K562 (cell line): Measurements from ENCODE around the gene AGO3. TPM values are rescaled to one million over a fixed set of nuclear protein-coding genes. Genes with fewer than 3 reads are reported as not detected.

Experiments
- CAMTA2 ChIP-seq: fragments of 250-450 bp; sonication (Bioruptor Pico); conservative IDR thresholded peaks from 2 replicates; pipeline ENCODE4 v1.5.1; 2022
- ERF ChIP-seq: fragments of 450-650 bp; formaldehyde crosslinking; IDR thresholded peaks from 2 replicates; pipeline ENCODE4 v1.4.0; 2020; ENCODE audit warnings: mild to moderate bottlenecking, mixed read lengths
- ETS2 ChIP-seq: IDR thresholded peaks from 2 replicates; pipeline ENCODE4 v1.6.1; 2016; ENCODE audit warnings: borderline replicate concordance, missing genetic modification characterization, mild to moderate bottlenecking, moderate library complexity, missing compliant biosample characterization; ENCODE audit not compliant: poor library complexity, severe bottlenecking
- FOXJ2 ChIP-seq: fragments of 200-800 bp; sonication (Bioruptor generic); IDR thresholded peaks from 2 replicates; pipeline ENCODE4 v1.6.1; 2016; ENCODE audit warnings: missing genetic modification characterization, missing compliant biosample characterization
- HBP1 ChIP-seq: fragments of 450-650 bp; formaldehyde crosslinking; IDR thresholded peaks from 2 replicates; pipeline ENCODE4 v1.4.0; 2022; ENCODE audit warnings: missing genetic modification characterization
- MAFG ChIP-seq: fragments of 450-650 bp; conservative IDR thresholded peaks from 2 replicates; pipeline ENCODE4 v1.6.1; 2016; ENCODE audit warnings: missing genetic modification characterization, missing compliant biosample characterization
- MIER1 ChIP-seq: fragments of 450-650 bp; IDR thresholded peaks from 2 replicates; pipeline ENCODE4 v1.6.1; 2016; ENCODE audit warnings: antibody characterized with exemption, mild to moderate bottlenecking, low read depth
- PRMT5 ChIP-seq: sonication (generic); formaldehyde crosslinking; IDR thresholded peaks from 2 replicates; pipeline ENCODE4 v1.5.0; 2020; ENCODE audit warnings: missing genetic modification reagents
- PTTG1 ChIP-seq: fragments of 450-650 bp; IDR thresholded peaks from 2 replicates; pipeline ENCODE4 v1.6.1; 2016; ENCODE audit warnings: low read depth, mild to moderate bottlenecking, missing genetic modification characterization, missing compliant biosample characterization
- RNF219 ChIP-seq: fragments of 250-450 bp; sonication (Bioruptor Pico); IDR thresholded peaks from 2 replicates; pipeline ENCODE4 v1.5.0; 2022; ENCODE audit warnings: mild to moderate bottlenecking
- SOX6 ChIP-seq: fragments of 450-650 bp; IDR thresholded peaks from 2 replicates; pipeline ENCODE4 v1.6.1; 2014; ENCODE audit warnings: mild to moderate bottlenecking
- SREBF2 ChIP-seq: sonication (generic); formaldehyde crosslinking; IDR thresholded peaks from 2 replicates; pipeline ENCODE4 v1.4.0; 2020; ENCODE audit warnings: mild to moderate bottlenecking, missing genetic modification reagents
- THAP12 ChIP-seq: fragments of 250-450 bp; sonication (Bioruptor Pico); IDR thresholded peaks from 2 replicates; pipeline ENCODE4 v1.9.0; 2021; ENCODE audit warnings: mild to moderate bottlenecking, inconsistent platforms
- TRIM24 ChIP-seq, 2 experiments: fragments of 450-650 bp; IDR thresholded peaks; 2 replicates each; pipeline ENCODE4 v1.6.1; 2016
- TSC22D4 ChIP-seq: fragments of 450-650 bp; IDR thresholded peaks from 2 replicates; pipeline ENCODE4 v1.6.1; 2016; ENCODE audit warnings: missing genetic modification characterization, missing biosample characterization, control low read depth
- TSHZ1 ChIP-seq: fragments of 250-450 bp; sonication (Bioruptor Pico); IDR thresholded peaks from 2 replicates; pipeline ENCODE4 v1.4.0; 2020; ENCODE audit warnings: mild to moderate bottlenecking, moderate library complexity
- XRCC3 ChIP-seq: fragments of 450-650 bp; IDR thresholded peaks from 2 replicates; pipeline ENCODE4 v1.6.1; 2017; ENCODE audit warnings: mild to moderate bottlenecking, moderate library complexity
- ZNF586 ChIP-seq: fragments of 450-650 bp; formaldehyde crosslinking; conservative IDR thresholded peaks from 2 replicates; pipeline ENCODE4 v1.4.0; 2020; ENCODE audit warnings: mild to moderate bottlenecking, moderate library complexity
- polyA plus RNA-seq, 8 experiments: library from polyadenylated mRNA; depleted of rRNA in 4 of 8; stranded (reverse) in 5 of 8; unstranded in 3 of 8; fragments of >200 nt; fragmentation: Nextera tagmentation in 2 of 8; fragmentation: Illumina TruSeq in 1 of 8; extraction: Ambion mirVana in 2 of 8; extraction: Trizol in 1 of 8; gene quantifications; 2 replicates each; pipeline versions ENCODE4 v1.2.1 to v1.2.3, GENCODE V29; 2011 to 2014; ENCODE audit warnings: inconsistent platforms in 1 of 8, missing spikeins in 1 of 8
- total RNA-seq, 7 experiments: library from RNA; depleted of rRNA in 6 of 7; stranded (reverse); fragments of >200 nt in 6 of 7; fragmentation: Illumina TruSeq in 2 of 7; extraction: Trizol in 2 of 7; gene quantifications; 2 replicates each; pipeline versions ENCODE4 v1.2.1 to v1.2.3, GENCODE V29; 2011 to 2021; ENCODE audit warnings: low replicate concordance in 1 of 7
- TF ChIP-seq, protein P1 (sequence below): fragments of 250-450 bp; sonication (Bioruptor Pico); IDR thresholded peaks from 2 replicates; pipeline ENCODE4 v1.4.0; 2020; ENCODE audit warnings: mild to moderate bottlenecking, moderate library complexity

Gene AGO3
- total and polyA plus RNA-seq, 9 of the 15 experiments (the other 6 are each of a cell fraction or from before 2014, with no cell fraction given) = 4.5 to 41.5 (median 22.7) TPM

DNA sequence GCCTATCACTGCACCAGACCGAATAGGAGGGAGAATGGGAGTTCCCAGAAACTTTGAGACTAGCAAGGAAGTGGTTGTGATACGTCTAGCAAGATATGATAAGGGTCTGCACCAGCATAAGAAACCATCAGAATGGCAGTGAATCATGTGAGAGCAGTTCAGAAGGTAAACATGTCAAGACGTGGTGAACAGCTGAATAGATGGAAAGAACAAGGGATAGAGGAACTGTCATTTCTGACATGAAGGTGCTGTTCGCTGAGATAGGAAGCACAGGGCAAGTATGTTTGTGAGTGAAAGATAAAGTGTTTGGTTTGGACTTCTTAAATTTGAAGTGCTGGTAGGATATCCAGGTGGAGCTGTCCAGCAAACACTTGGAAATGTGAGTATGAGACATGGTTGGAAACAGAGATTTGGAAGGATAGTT is 49.0 kb upstream of the AGO3 start (continued):
- no peak for TF ChIP-seq FOXJ2 (tag)
- TF ChIP-seq TSC22D4 (tag) = no peak
- TF ChIP-seq, protein P1, sequence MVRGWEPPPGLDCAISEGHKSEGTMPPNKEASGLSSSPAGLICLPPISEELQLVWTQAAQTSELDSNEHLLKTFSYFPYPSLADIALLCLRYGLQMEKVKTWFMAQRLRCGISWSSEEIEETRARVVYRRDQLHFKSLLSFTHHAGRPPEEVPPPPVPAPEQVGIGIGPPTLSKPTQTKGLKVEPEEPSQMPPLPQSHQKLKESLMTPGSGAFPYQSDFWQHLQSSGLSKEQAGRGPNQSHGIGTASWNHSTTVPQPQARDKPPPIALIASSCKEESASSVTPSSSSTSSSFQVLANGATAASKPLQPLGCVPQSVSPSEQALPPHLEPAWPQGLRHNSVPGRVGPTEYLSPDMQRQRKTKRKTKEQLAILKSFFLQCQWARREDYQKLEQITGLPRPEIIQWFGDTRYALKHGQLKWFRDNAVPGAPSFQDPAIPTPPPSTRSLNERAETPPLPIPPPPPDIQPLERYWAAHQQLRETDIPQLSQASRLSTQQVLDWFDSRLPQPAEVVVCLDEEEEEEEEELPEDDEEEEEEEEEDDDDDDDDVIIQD (CRISPR knock-in tag) = no peak
- no peak for TF ChIP-seq ERF (CRISPR knock-in tag)
- no peak for TF ChIP-seq CAMTA2 (CRISPR knock-in tag)
- TF ChIP-seq ZNF586 (CRISPR knock-in tag) = no peak
- TF ChIP-seq HBP1 (CRISPR knock-in tag) = no peak
- TF ChIP-seq RNF219 (CRISPR knock-in tag) = no peak
- no peak for TF ChIP-seq SREBF2
- no peak for TF ChIP-seq XRCC3
- no peak for TF ChIP-seq ETS2
- no peak for TF ChIP-seq TSHZ1 (CRISPR knock-in tag)
- TF ChIP-seq SOX6 = peak; percentile 95
- no peak for TF ChIP-seq PRMT5 (CRISPR knock-in tag)
- TF ChIP-seq TRIM24 (IDR thresholded peaks at IDR 0.05) = peak in 1 of 2 experiments; percentile 73; a peak in 1 of 4 replicates
- no peak for TF ChIP-seq THAP12 (CRISPR knock-in tag)
- TF ChIP-seq MIER1 = peak; percentile 92
- TF ChIP-seq PTTG1 = no peak
- TF ChIP-seq MAFG (tag) = no peak
